Measurements from ENCODE around the gene HID1.

DNA sequence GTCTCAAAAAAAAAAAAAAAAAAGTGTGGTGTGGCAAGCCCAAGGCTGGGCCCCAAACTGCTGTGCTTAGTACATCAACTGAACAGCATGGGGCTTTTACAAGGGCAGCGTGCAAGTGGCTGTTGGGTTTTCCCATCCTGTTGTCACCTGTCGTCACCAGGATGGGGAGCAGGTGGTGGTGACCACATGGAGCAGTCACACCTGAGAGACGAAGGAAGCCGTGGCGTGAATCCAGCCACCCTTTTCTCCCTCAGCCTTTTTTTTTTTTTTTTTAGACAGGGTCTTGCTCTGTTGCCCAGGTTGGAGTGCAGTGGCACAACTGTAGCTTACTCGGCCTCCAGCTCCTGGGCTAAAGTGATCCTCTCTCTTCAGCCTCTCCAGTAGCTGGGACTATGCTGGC lies 35.8 kb upstream of the HID1 start:
- TF ChIP-seq, protein P1, sequence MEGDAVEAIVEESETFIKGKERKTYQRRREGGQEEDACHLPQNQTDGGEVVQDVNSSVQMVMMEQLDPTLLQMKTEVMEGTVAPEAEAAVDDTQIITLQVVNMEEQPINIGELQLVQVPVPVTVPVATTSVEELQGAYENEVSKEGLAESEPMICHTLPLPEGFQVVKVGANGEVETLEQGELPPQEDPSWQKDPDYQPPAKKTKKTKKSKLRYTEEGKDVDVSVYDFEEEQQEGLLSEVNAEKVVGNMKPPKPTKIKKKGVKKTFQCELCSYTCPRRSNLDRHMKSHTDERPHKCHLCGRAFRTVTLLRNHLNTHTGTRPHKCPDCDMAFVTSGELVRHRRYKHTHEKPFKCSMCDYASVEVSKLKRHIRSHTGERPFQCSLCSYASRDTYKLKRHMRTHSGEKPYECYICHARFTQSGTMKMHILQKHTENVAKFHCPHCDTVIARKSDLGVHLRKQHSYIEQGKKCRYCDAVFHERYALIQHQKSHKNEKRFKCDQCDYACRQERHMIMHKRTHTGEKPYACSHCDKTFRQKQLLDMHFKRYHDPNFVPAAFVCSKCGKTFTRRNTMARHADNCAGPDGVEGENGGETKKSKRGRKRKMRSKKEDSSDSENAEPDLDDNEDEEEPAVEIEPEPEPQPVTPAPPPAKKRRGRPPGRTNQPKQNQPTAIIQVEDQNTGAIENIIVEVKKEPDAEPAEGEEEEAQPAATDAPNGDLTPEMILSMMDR (IDR thresholded peaks at IDR 0.05), result no peak
- TF ChIP-seq POLR2A (IDR thresholded peaks at IDR 0.05) (no peak), EP300 (IDR thresholded peaks at IDR 0.05) (no peak)
